HCT116 (cell line): ENCODE data around the gene CSNK1G2. TPM values are rescaled to one million over a fixed set of nuclear protein-coding genes. Genes with fewer than 3 reads are reported as not detected.

ENCODE experiments used
- ATAC-seq: fragments of 200-7000 bp; cut with Tn5 transposase; 2 replicates; pipeline ENCODE4 v1.9.1; 2020; ENCODE audit warnings: mild to moderate bottlenecking, moderate library complexity
- BruUV-seq: library from RNA; stranded (reverse); fragments of 400-500 nt; replicated peaks from 2 replicates; lab custom pipeline; 2021; lab: Mats Ljungman, UMichigan
- CTCF ChIA-PET: fragments of 300-600 bp; sonication (Branson Sonifier 250); formaldehyde crosslinking; loops from one replicate; lab custom pipeline; 2021; ENCODE audit warnings: antibody characterized with exemption; lab: Charles Lee
- POLR2A ChIA-PET: fragments of 300-600, 350-600 bp; sonication (Branson Sonifier 250); formaldehyde crosslinking; loops from one replicate; lab custom pipeline; 2021; ENCODE audit warnings: antibody characterized with exemption; lab: Charles Lee
- RAD21 ChIA-PET, 2 experiments: fragments of 300-600 bp; sonication (Branson Sonifier 250); formaldehyde crosslinking; loops; one replicate each; lab custom pipeline; 2023; ENCODE audit warnings: low total read pairs in 2 of 2; ENCODE audit not compliant: uncharacterized antibody in 2 of 2, unreplicated experiment in 2 of 2, low non-redundant PET in 1 of 2; lab: Charles Lee
- DNase-seq: peaks from one replicate; pipeline ENCODE4 v3.0.0-alpha.2; 2010; ENCODE audit warnings: low read depth, low spot score
- H2AFZ ChIP-seq: fragments of 200-600 bp; shearing (Covaris generic), sonication (generic); 2 replicates; pipeline ENCODE4 v1.6.1; 2017; ENCODE audit warnings: low read depth, mixed run types, mixed read lengths, antibody characterized with exemption, low read length; ENCODE audit not compliant: poor library complexity, severe bottlenecking
- H3K27ac ChIP-seq: 2 replicates; pipeline ENCODE4 v1.5.1; 2012; ENCODE audit warnings: low read depth, low read length
- H3K27me3 ChIP-seq: fragments of 200-600 bp; sonication (generic); 2 replicates; pipeline ENCODE4 v1.6.1; 2016; ENCODE audit warnings: mixed run types, low read length, mixed read lengths; ENCODE audit not compliant: insufficient read depth
- H3K36me3 ChIP-seq, 2 experiments: fragments of 200-500 bp in 1 of 2; fragments of 200-600 bp in 1 of 2; sonication (Bioruptor generic) in 1 of 2; sonication (generic) in 1 of 2; 2 replicates each; pipeline versions ENCODE4 v1.5.1 to v1.6.1; 2014 to 2016; ENCODE audit warnings: low read length in 2 of 2, inconsistent platforms in 1 of 2, mixed read lengths in 1 of 2, mixed run types in 1 of 2; ENCODE audit not compliant: insufficient read depth in 2 of 2, control insufficient read depth in 1 of 2
- H3K4me1 ChIP-seq, 2 experiments: fragments of 200-600 bp in 1 of 2; sonication (generic) in 1 of 2; 2 replicates each; pipeline versions ENCODE4 v1.5.1 to v1.6.1; 2012 to 2017; ENCODE audit warnings: low read length in 2 of 2, inconsistent platforms in 1 of 2, mild to moderate bottlenecking in 1 of 2, mixed read lengths in 1 of 2, mixed run types in 1 of 2, moderate library complexity in 1 of 2; ENCODE audit not compliant: insufficient read depth in 2 of 2, control insufficient read depth in 1 of 2
- H3K4me2 ChIP-seq: fragments of 200-600 bp; sonication (generic); 2 replicates; pipeline ENCODE4 v1.6.1; 2017; ENCODE audit warnings: mixed run types, low read length, mixed read lengths
- H3K4me3 ChIP-seq, 2 experiments: fragments of 200-600 bp in 1 of 2; sonication (generic) in 1 of 2; replicated peaks in 1 of 2; 2 replicates each; pipeline ENCODE4 v1.5.1; 2011 to 2016; ENCODE audit warnings: low read length in 2 of 2, control low read depth in 1 of 2, low read depth in 1 of 2, mild to moderate bottlenecking in 1 of 2, mixed read lengths in 1 of 2, mixed run types in 1 of 2
- H3K79me2 ChIP-seq: fragments of 200-600 bp; sonication (generic); 2 replicates; pipeline ENCODE4 v1.6.1; 2017; ENCODE audit warnings: mild to moderate bottlenecking, mixed run types, low read length, moderate library complexity, mixed read lengths; ENCODE audit not compliant: insufficient read depth
- H3K9ac ChIP-seq: fragments of 200-600 bp; sonication (generic); 2 replicates; pipeline ENCODE4 v1.6.1; 2016; ENCODE audit warnings: low read length, mixed read lengths
- H3K9me2 ChIP-seq: fragments of 200-600 bp; sonication (generic), shearing (Covaris generic); 2 replicates; pipeline ENCODE4 v1.6.1; 2017; ENCODE audit warnings: mixed run types, mild to moderate bottlenecking, moderate library complexity; ENCODE audit not compliant: insufficient read depth
- H3K9me3 ChIP-seq, 2 experiments: fragments of 200-500 bp in 1 of 2; fragments of 200-600 bp in 1 of 2; sonication (Bioruptor generic) in 1 of 2; sonication (generic) in 1 of 2; 2 replicates each; pipeline ENCODE4 v1.6.1; 2014 to 2017; ENCODE audit warnings: low read length in 2 of 2, mixed read lengths in 2 of 2, inconsistent platforms in 1 of 2, low read depth in 1 of 2, mild to moderate bottlenecking in 1 of 2, mixed run types in 1 of 2, moderate library complexity in 1 of 2; ENCODE audit not compliant: control insufficient read depth in 1 of 2, insufficient read depth in 1 of 2
- H4K20me1 ChIP-seq: fragments of 200-600 bp; sonication (generic), shearing (Covaris generic); 2 replicates; pipeline ENCODE4 v1.6.1; 2017; ENCODE audit warnings: mixed run types, mild to moderate bottlenecking, moderate library complexity; ENCODE audit not compliant: insufficient read depth
- CBX3 ChIP-seq: IDR thresholded peaks from 2 replicates; pipeline ENCODE4 v1.6.1; 2012; ENCODE audit warnings: low read depth
- CEBPB ChIP-seq: IDR thresholded peaks from 2 replicates; pipeline ENCODE4 v1.6.1; 2012; ENCODE audit warnings: low read depth
- EGR1 ChIP-seq: IDR thresholded peaks from 2 replicates; pipeline ENCODE4 v1.6.1; 2012; ENCODE audit warnings: low read depth
- ELF1 ChIP-seq: IDR thresholded peaks from 2 replicates; pipeline ENCODE4 v1.6.1; 2012; ENCODE audit warnings: low read depth, borderline replicate concordance
- EZH2 ChIP-seq: fragments of 200-600 bp; sonication (generic); IDR thresholded peaks from 2 replicates; pipeline ENCODE4 v1.6.1; 2017; ENCODE audit warnings: antibody characterized with exemption, mixed run types
- EZH2phosphoT487 ChIP-seq: fragments of 200-600 bp; IDR thresholded peaks from 2 replicates; pipeline ENCODE4 v1.6.1; 2018; ENCODE audit warnings: antibody characterized with exemption, borderline replicate concordance
- POLR2A ChIP-seq: IDR thresholded peaks from 2 replicates; pipeline ENCODE4 v1.7.0; 2011; ENCODE audit warnings: borderline replicate concordance; ENCODE audit not compliant: insufficient read depth, insufficient read length; ENCODE audit errors: extremely low read depth
- RAD21 ChIP-seq: IDR thresholded peaks from 2 replicates; pipeline ENCODE4 v1.6.1; 2012; ENCODE audit warnings: low read depth, mild to moderate bottlenecking
- SP1 ChIP-seq: IDR thresholded peaks from 2 replicates; pipeline ENCODE4 v1.6.1; 2012; ENCODE audit warnings: low read depth
- SRF ChIP-seq: IDR thresholded peaks from 2 replicates; pipeline ENCODE4 v1.6.1; 2012; ENCODE audit warnings: low read depth
- TCF7L2 ChIP-seq: IDR thresholded peaks from 2 replicates; pipeline ENCODE4 v1.7.0; 2011; ENCODE audit warnings: borderline replicate concordance, inconsistent platforms; ENCODE audit not compliant: insufficient read depth, insufficient read length; ENCODE audit errors: extremely low read depth
- YY1 ChIP-seq: IDR thresholded peaks from 2 replicates; pipeline ENCODE4 v1.6.1; 2011; ENCODE audit warnings: low read length, low read depth, moderate library complexity, mild to moderate bottlenecking; ENCODE audit not compliant: insufficient replicate concordance; ENCODE audit errors: extremely low read depth
- ZNF274 ChIP-seq: fragments of 200-500 bp; sonication (Bioruptor generic); IDR thresholded peaks from 2 replicates; pipeline ENCODE4 v1.6.1; 2014; ENCODE audit warnings: mild to moderate bottlenecking, low read depth, low read length, inconsistent platforms
- intact Hi-C: fragments of 100-400 bp; cut with micrococcal nuclease; formaldehyde crosslinking; loops from 2 replicates; pipeline ENCODE4 v1.10.0; 2022
- total RNA-seq: library from RNA; stranded (reverse); gene quantifications from one replicate; pipeline ENCODE4 v1.2.1, GENCODE V29; 2021; ENCODE audit not compliant: unreplicated experiment
- TF ChIP-seq, protein P1 (sequence below): IDR thresholded peaks from 2 replicates; pipeline ENCODE4 v1.6.1; 2012; ENCODE audit warnings: low read depth
- TF ChIP-seq, protein P2 (sequence below): IDR thresholded peaks from 2 replicates; pipeline ENCODE4 v1.6.1; 2011; ENCODE audit warnings: mild to moderate bottlenecking, low read length, moderate library complexity; ENCODE audit not compliant: insufficient replicate concordance; ENCODE audit errors: extremely low read depth
- TF ChIP-seq, protein P3 (sequence below): IDR thresholded peaks from 2 replicates; pipeline ENCODE4 v1.6.1; 2012

The CSNK1G2 gene
- total RNA-seq, 1 experiment from 2014 or later = 97.9 TPM

DNA sequence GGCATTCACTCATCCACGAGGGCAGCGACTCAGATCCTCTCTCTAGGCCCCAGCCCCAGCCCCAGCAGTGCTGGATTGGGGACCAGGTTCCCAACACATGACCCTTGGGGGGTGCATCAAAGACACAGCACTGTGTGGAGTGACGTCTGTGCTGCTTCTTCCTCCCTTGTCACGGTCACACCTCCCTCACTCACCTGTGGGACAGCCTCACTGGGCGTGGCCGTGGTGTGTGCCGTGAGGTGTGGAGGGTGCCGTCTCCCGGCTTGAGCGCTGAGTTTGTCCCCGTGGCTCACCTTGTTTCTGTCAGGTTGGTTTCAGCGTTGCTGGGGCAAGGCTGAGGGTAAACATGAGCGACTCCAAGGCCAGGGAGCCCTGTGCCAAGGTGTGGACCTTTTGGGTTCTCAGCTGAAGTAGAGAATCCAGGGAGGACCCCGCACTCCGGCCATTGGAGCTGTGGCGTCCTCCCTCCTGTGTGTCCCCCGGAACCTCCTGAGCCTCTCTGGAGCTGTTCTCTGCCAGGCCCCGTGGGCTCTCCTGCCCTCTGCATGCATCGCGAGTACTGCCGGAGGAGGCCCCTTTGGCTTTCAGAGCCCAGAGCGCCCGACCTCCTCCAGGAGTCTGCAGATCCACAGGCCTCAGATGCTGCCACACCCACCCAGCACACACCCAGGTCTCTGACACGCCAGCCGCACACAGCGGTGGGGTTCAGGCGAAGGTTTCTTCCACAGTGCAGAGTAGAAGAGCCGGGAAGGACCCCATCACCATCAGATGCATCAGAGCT is 33.6 kb downstream of the CSNK1G2 start (continued):
- TF ChIP-seq TCF7L2 = no peak
- TF ChIP-seq CBX3 = no peak
- no peak for TF ChIP-seq SRF
- TF ChIP-seq, protein P1, sequence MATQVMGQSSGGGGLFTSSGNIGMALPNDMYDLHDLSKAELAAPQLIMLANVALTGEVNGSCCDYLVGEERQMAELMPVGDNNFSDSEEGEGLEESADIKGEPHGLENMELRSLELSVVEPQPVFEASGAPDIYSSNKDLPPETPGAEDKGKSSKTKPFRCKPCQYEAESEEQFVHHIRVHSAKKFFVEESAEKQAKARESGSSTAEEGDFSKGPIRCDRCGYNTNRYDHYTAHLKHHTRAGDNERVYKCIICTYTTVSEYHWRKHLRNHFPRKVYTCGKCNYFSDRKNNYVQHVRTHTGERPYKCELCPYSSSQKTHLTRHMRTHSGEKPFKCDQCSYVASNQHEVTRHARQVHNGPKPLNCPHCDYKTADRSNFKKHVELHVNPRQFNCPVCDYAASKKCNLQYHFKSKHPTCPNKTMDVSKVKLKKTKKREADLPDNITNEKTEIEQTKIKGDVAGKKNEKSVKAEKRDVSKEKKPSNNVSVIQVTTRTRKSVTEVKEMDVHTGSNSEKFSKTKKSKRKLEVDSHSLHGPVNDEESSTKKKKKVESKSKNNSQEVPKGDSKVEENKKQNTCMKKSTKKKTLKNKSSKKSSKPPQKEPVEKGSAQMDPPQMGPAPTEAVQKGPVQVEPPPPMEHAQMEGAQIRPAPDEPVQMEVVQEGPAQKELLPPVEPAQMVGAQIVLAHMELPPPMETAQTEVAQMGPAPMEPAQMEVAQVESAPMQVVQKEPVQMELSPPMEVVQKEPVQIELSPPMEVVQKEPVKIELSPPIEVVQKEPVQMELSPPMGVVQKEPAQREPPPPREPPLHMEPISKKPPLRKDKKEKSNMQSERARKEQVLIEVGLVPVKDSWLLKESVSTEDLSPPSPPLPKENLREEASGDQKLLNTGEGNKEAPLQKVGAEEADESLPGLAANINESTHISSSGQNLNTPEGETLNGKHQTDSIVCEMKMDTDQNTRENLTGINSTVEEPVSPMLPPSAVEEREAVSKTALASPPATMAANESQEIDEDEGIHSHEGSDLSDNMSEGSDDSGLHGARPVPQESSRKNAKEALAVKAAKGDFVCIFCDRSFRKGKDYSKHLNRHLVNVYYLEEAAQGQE = no peak
- TF ChIP-seq SP1 = no peak

DNA sequence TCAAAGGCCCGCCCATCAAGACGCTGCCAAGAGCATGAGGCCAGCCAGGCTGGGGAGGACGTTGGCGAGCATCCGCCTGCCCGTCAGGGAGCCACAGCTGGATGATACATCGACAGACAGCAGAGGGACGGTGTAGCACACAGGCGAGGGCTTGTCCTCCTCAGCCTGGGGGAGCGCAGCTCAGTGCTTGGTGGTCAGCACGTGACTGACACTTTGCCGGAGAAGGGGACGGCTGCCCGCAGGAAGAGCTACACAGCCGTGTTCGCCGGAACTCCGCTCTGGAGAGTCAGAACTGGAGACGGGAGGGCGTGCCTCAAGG is 34.1 kb downstream of the CSNK1G2 start:
- peaks cover 4 to 8% of the 10 kb centered on the region in 2 experiments; a peak in 3 of 4 replicates for H3K36me3 ChIP-seq
- ATAC-seq = no peak
- ChIA-PET RAD21 (no interaction called here), POLR2A (no interaction called here), CTCF (no interaction called here)
- no peak overlapping the region for H3K9ac ChIP-seq
- H3K27me3 ChIP-seq = no peaks in the 10 kb centered on the region
- H3K4me1 ChIP-seq = no peaks in the 10 kb centered on the region
- peaks cover 61% of the 10 kb centered on the region for H3K79me2 ChIP-seq
- DNase-seq = no peak
- H4K20me1 ChIP-seq = no peaks in the 10 kb centered on the region
- no peak overlapping the region for H3K4me2 ChIP-seq
- no peak overlapping the region for H3K27ac ChIP-seq
- H2AFZ ChIP-seq = no peak overlapping the region
- no peaks in the 10 kb centered on the region for H3K9me2 ChIP-seq
- intact Hi-C loops = no loop called here
- no TSS peak for BruUV-seq
- H3K4me3 ChIP-seq = no peak overlapping the region
- H3K9me3 ChIP-seq = no peaks in the 10 kb centered on the region
- TF ChIP-seq CEBPB = no peak
- no peak for TF ChIP-seq TCF7L2
- TF ChIP-seq EZH2phosphoT487 = no peak
- TF ChIP-seq SRF = no peak
- no peak for TF ChIP-seq YY1
- no peak for TF ChIP-seq EGR1
- no peak for TF ChIP-seq POLR2A
- TF ChIP-seq EZH2 = no peak
- TF ChIP-seq RAD21 = no peak
- TF ChIP-seq ZNF274 = no peak
- TF ChIP-seq CBX3 = no peak
- no peak for TF ChIP-seq SP1
- TF ChIP-seq, protein P2, sequence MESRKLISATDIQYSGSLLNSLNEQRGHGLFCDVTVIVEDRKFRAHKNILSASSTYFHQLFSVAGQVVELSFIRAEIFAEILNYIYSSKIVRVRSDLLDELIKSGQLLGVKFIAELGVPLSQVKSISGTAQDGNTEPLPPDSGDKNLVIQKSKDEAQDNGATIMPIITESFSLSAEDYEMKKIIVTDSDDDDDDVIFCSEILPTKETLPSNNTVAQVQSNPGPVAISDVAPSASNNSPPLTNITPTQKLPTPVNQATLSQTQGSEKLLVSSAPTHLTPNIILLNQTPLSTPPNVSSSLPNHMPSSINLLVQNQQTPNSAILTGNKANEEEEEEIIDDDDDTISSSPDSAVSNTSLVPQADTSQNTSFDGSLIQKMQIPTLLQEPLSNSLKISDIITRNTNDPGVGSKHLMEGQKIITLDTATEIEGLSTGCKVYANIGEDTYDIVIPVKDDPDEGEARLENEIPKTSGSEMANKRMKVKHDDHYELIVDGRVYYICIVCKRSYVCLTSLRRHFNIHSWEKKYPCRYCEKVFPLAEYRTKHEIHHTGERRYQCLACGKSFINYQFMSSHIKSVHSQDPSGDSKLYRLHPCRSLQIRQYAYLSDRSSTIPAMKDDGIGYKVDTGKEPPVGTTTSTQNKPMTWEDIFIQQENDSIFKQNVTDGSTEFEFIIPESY = no peak
- TF ChIP-seq, protein P3, sequence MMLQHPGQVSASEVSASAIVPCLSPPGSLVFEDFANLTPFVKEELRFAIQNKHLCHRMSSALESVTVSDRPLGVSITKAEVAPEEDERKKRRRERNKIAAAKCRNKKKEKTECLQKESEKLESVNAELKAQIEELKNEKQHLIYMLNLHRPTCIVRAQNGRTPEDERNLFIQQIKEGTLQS = no peak
- no peak for TF ChIP-seq ELF1
